ENCODE measurements around the gene DYNC2LI1. TPM values are rescaled to one million over a fixed set of nuclear protein-coding genes. Genes with fewer than 3 reads are reported as not detected.
A peak's percentile ranks its signal among the peaks of the same experiment; 100 is the strongest.

The DYNC2LI1 gene
- total and polyA plus RNA-seq, 2 donors (not counting 1 experiment from before 2014, with no cell fraction given), result 23.6 to 24.4 TPM

- H3K79me2 ChIP-seq (ENCODE audit: control insufficient read depth, insufficient read depth, low read length), result no peaks in the 10 kb centered on the region
- H3K9me3 ChIP-seq (ENCODE audit: control insufficient read depth, insufficient read depth, low read depth, low read length), result no peaks in the 10 kb centered on the region
- H3K9ac ChIP-seq (ENCODE audit: insufficient read depth, low read length), result no peak overlapping the region
- H3K4me3 ChIP-seq (replicated peaks in 1 of 4; ENCODE audit: control extremely low read depth in 1 of 4, insufficient read depth in 1 of 4, low read depth in 3 of 4, low read length in 4 of 4), result no peak overlapping the region
- TF ChIP-seq EZH2 (IDR thresholded peaks at IDR 0.05; ENCODE audit: low read length, missing control alignments) (no peak), CTCF (conservative IDR thresholded peaks at IDR 0.05 in 1 of 2, IDR thresholded peaks at IDR 0.05 in 1 of 2; ENCODE audit: low read depth in 1 of 2, low read length in 2 of 2) (no peak)
- H2AFZ ChIP-seq (ENCODE audit: low read length), result no peak overlapping the region
- H3K27ac ChIP-seq (ENCODE audit: insufficient read depth, low read length), result no peak overlapping the region
- H3K27me3 ChIP-seq (ENCODE audit: control insufficient read depth, insufficient read depth, low read length), result no peaks in the 10 kb centered on the region
- H4K20me1 ChIP-seq (ENCODE audit: control insufficient read depth, extremely low read depth, insufficient read depth, low read length), result no peaks in the 10 kb centered on the region
- no peak for DNase-seq (ENCODE audit: low read depth in 2 of 2)
- H3K4me2 ChIP-seq (ENCODE audit: extremely low read depth, insufficient read depth, low read length), result no peak overlapping the region
- H3K4me1 ChIP-seq (ENCODE audit: control insufficient read depth, extremely low read depth, insufficient read depth, low read length), result no peaks in the 10 kb centered on the region
- H3K36me3 ChIP-seq (ENCODE audit: control insufficient read depth, insufficient read depth, low read length), result peaks cover 1% of the 10 kb centered on the region
These were observed 2.5 kb downstream of the DYNC2LI1 start for GRCh38 chr2:43776324-43776723.

GRCh38 chr2:43777306-43777926 is 3.6 kb downstream of the DYNC2LI1 start:
- H3K4me3 ChIP-seq (replicated peaks in 1 of 4; ENCODE audit: control extremely low read depth in 1 of 4, insufficient read depth in 1 of 4, low read depth in 3 of 4, low read length in 4 of 4), result no peak overlapping the region
- H2AFZ ChIP-seq (ENCODE audit: low read length), result no peak overlapping the region
- no peaks in the 10 kb centered on the region for H4K20me1 ChIP-seq (ENCODE audit: control insufficient read depth, extremely low read depth, insufficient read depth, low read length)
- H3K79me2 ChIP-seq (ENCODE audit: control insufficient read depth, insufficient read depth, low read length), result no peaks in the 10 kb centered on the region
- no peak overlapping the region for H3K4me2 ChIP-seq (ENCODE audit: extremely low read depth, insufficient read depth, low read length)
- TF ChIP-seq EZH2 (IDR thresholded peaks at IDR 0.05; ENCODE audit: low read length, missing control alignments) (no peak), CTCF (conservative IDR thresholded peaks at IDR 0.05 in 1 of 2, IDR thresholded peaks at IDR 0.05 in 1 of 2; ENCODE audit: low read depth in 1 of 2, low read length in 2 of 2) (no peak)
- peaks cover 1% of the 10 kb centered on the region for H3K36me3 ChIP-seq (ENCODE audit: control insufficient read depth, insufficient read depth, low read length)
- peak in 1 of 2 donors; percentile 89 for DNase-seq (ENCODE audit: low read depth in 2 of 2)
- no peaks in the 10 kb centered on the region for H3K27me3 ChIP-seq (ENCODE audit: control insufficient read depth, insufficient read depth, low read length)
- H3K4me1 ChIP-seq (ENCODE audit: control insufficient read depth, extremely low read depth, insufficient read depth, low read length), result no peaks in the 10 kb centered on the region
- H3K9me3 ChIP-seq (ENCODE audit: control insufficient read depth, insufficient read depth, low read depth, low read length), result no peaks in the 10 kb centered on the region
- H3K27ac ChIP-seq (ENCODE audit: insufficient read depth, low read length), result no peak overlapping the region
- no peak overlapping the region for H3K9ac ChIP-seq (ENCODE audit: insufficient read depth, low read length)

GRCh38 chr2:43778233-43778632 is 4.4 kb downstream of the DYNC2LI1 start:
- Histone ChIP-seq H3K4me3 (replicated peaks in 1 of 4; ENCODE audit: control extremely low read depth in 1 of 4, insufficient read depth in 1 of 4, low read depth in 3 of 4, low read length in 4 of 4) (no peak overlapping the region), H3K36me3 (ENCODE audit: control insufficient read depth, insufficient read depth, low read length) (peaks cover 1% of the 10 kb centered on the region), H3K9ac (ENCODE audit: insufficient read depth, low read length) (no peak overlapping the region), H3K9me3 (ENCODE audit: control insufficient read depth, insufficient read depth, low read depth, low read length) (no peaks in the 10 kb centered on the region), H3K27me3 (ENCODE audit: control insufficient read depth, insufficient read depth, low read length) (no peaks in the 10 kb centered on the region), H3K27ac (ENCODE audit: insufficient read depth, low read length) (no peak overlapping the region), H2AFZ (ENCODE audit: low read length) (no peak overlapping the region), H3K79me2 (ENCODE audit: control insufficient read depth, insufficient read depth, low read length) (no peaks in the 10 kb centered on the region), H3K4me1 (ENCODE audit: control insufficient read depth, extremely low read depth, insufficient read depth, low read length) (no peaks in the 10 kb centered on the region), H4K20me1 (ENCODE audit: control insufficient read depth, extremely low read depth, insufficient read depth, low read length) (no peaks in the 10 kb centered on the region), H3K4me2 (ENCODE audit: extremely low read depth, insufficient read depth, low read length) (no peak overlapping the region)
- DNase-seq (ENCODE audit: low read depth in 2 of 2), result peak in 1 of 2 donors; percentile 29
- no peak for TF ChIP-seq EZH2 (IDR thresholded peaks at IDR 0.05; ENCODE audit: low read length, missing control alignments)
- no peak for TF ChIP-seq CTCF (conservative IDR thresholded peaks at IDR 0.05 in 1 of 2, IDR thresholded peaks at IDR 0.05 in 1 of 2; ENCODE audit: low read depth in 1 of 2, low read length in 2 of 2)
